GM11168 (cell line): Measurements from ENCODE around the gene TEDC2.
"Not testable (repeated sequence)": the region's sequence is repeated elsewhere in the genome, so short reads cannot be mapped to it uniquely, and the experiment has no call there.

Source experiments
- in situ Hi-C: fragments of 300-500 bp; cut with MboI; formaldehyde crosslinking; loops from one replicate; pipeline ENCODE4 v1.12.0; 2022; ENCODE audit warnings: low sequenced_read_pairs; ENCODE audit not compliant: unreplicated experiment

The TEDC2 gene

GRCh38 chr16:2435236-2435635 is 24.7 kb upstream of the TEDC2 start:
- in situ Hi-C loops, result loop anchor here (10.0 kb wide), 1 partner anchor 50 kb away; no protein-coding TSS in a partner anchor

GRCh38 chr16:2436110-2436509 is 23.8 kb upstream of the TEDC2 start:
- in situ Hi-C loops, result loop anchor here (10.0 kb wide), 1 partner anchor 49 kb away; no protein-coding TSS in a partner anchor

DNA sequence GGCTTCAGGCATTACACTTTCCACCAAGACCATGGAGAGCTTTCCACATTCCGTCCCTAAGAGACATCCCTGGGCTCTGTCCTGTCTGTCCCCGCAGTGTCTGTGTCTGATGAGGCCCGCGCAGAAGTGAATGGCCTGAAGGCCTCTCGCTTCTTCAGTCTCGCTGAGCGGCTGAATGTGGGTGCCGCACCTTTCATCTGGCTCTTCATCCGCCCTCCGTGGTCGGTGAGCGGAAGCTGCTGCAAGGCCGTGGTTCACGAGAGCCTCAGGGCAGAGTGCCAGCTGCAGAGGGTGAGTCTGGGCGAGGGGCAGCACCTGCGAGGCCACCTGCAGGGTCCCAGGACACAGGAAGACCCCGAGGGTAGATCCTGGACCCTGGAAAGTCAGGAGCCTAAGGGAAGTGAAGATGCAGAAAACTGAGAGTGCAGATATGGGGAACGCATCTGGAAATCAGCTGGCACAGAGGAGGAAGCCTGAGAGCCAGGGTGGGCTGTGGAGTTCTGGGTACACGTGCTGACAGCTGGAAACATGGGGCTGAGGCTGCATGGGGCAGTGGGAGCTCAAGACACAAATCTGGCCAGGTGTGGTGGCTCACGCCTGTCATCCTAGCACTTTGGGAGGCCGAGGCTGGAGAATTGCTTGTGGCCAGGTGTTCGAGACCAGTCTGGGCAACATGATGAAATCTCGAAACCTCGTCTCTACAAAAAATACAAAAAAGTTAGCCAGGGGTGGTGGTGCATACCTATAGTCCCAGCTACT is 22.7 kb upstream of the TEDC2 start:
- in situ Hi-C loops, result loop anchor here (10.0 kb wide), 1 partner anchor 48 kb away; no protein-coding TSS in a partner anchor

DNA sequence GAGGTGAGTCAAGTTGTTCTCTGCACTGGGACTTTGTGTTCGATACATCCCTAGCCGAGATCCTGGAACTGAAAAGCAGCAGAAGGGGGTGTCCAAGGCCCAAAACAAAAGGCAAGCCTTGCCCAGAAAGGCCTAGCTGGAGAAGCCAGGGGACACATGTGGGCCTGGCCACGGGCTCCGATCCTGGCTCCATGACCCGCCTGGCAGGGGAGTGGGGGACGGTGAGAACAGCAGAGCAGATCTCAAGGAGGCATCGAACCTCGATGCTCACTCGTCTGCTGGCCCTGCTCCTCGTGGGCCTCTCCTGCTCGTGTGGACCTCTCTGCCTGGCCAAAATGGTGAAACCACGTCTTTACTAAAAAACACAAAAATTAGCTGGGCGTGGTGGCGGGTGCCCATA is 21.8 kb upstream of the TEDC2 start:
- in situ Hi-C loops, result loop anchor here (10.0 kb wide), 1 partner anchor 47 kb away; no protein-coding TSS in a partner anchor

- in situ Hi-C loops, result loop anchor here (10.0 kb wide), 1 partner anchor 45 kb away; no protein-coding TSS in a partner anchor
These were observed 20.3 kb upstream of the TEDC2 start for GRCh38 chr16:2439598-2439997.

GRCh38 chr16:2441143-2441804 is 18.6 kb upstream of the TEDC2 start:
- in situ Hi-C loops, result not testable (repeated sequence)

- in situ Hi-C loops, result no loop called here
These were observed 16.4 kb upstream of the TEDC2 start for GRCh38 chr16:2443555-2443954.

- in situ Hi-C loops, result no loop called here
These were observed 11.9 kb upstream of the TEDC2 start for GRCh38 chr16:2447920-2448583.

DNA sequence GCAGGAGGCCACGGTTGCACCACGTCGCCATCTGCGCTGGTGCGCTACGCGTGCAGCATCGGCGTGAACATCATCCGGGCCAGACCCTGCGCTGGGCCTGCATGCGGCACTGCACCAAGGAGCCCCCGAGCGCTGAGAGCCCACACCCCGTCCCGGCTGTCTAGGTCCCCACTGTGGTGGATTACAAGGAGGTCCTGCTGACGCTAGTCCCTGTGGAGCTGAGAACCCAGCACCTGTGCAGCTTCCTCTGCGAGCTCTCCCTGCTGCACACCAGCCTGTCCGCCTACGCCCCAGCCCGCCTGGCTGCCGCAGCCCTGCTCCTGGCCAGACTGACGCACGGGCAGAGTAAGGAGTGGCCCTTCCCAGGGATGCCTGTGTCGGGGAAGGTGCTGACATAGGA is 10.8 kb upstream of the TEDC2 start:
- in situ Hi-C loops, result no loop called here

GRCh38 chr16:2450535-2450934 is 9.4 kb upstream of the TEDC2 start:
- in situ Hi-C loops, result no loop called here

DNA sequence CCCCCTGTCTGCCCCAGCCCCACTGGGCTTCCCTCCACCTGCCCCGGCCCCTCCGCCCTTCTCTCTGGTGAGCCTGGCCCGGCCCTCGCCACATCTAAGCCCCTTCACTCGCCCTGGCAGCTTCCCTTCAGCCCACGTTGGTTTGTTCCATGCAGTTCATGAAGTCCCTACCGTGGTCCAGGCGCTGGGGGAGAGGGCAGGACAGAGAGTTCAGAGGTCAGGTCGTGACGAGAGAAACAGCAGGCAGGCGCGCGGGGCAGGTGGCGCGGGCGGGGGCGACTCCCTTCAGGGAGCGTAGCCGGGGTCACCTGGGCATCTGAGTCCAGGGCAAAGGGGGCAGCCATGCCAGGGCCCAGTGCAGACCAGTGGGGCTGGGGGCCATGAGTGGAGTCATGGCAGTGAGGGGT is 8.9 kb upstream of the TEDC2 start:
- in situ Hi-C loops, result no loop called here

DNA sequence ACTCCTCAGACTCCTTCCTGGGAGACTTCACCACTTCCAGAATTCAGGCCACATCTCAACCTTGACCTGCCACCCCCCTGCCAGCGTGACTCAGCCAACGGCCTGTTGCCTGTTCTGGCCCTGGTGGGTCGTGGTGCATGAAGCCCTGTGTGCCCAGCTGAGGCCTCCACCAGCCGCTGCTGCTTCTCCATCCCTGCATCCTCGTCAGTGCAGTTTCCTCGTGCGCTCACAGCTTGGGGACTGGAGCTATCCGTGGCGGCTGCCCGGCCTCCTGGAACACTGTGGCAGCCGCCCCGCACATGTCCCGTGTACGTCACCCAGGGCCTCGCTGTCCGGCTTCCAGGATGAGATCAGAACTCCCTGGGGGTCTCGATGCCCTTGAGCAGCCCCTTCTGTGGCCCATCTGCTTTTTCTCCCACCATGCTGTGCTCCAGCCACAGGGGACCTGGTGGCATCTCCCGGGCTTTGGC is 8.0 kb upstream of the TEDC2 start:
- in situ Hi-C loops, result no loop called here

DNA sequence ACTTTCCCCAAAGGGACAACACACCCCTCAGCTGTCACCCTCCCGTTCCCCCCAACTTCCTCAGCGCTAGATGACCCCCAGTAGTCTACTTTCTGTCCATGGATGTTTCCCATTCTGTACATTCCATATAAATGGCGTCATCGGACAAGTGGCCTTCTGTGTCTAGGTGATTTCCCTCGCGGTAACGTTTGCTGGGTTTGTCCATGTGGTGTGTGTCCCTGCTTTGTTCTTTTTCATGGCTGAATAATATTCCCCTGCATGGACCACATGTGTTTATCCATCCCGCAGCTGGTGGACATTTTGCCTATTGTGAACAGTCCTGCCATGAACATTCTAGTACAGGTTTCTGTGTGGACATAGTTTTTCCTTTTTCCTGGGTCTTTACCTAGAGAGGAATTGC is 7.3 kb upstream of the TEDC2 start:
- in situ Hi-C loops, result no loop called here

GRCh38 chr16:2455081-2455845 is 4.6 kb upstream of the TEDC2 start:
- in situ Hi-C loops, result no loop called here

DNA sequence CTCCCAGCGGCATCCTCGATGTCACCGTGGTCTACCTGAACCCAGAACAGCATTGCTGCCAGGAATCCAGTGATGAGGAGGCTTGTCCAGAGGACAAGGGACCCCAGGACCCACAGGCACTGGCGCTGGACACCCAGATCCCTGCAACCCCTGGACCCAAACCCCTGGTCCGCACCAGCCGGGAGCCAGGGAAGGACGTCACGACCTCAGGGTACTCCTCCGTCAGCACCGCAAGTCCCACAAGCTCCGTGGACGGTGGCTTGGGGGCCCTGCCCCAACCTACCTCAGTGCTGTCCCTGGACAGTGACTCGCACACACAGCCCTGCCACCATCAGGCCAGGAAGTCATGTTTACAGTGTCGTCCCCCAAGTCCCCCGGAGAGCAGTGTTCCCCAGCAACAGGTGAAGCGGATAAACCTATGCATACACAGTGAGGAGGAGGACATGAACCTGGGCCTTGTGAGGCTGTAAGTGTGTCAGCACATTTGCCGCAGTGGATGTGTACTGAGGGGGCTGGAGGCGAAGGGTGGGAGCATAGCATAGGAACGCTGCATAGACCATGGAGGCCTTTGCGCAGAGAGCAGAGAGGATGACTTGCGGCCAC is 3.3 kb upstream of the TEDC2 start:
- in situ Hi-C loops, result no loop called here

DNA sequence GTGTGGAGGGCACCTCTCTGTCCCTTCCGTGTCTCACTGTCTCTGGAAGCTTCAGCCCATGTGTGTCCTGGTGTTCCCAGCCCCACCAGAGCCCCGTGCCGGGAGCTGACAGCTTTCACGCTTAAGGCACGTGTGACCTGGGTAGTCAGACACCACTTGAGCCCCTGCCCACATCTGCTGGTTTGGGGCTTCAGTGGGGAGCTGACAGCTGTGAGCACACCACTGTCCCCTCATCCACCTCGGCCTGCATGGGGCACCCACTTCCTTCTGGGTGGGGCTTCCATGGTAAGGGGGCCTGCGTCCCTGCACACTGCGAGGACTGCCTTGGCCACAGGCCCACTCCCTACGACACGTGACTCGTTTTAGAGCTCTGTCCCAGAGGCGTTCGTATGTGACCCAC is 2.6 kb upstream of the TEDC2 start:
- in situ Hi-C loops, result no loop called here

DNA sequence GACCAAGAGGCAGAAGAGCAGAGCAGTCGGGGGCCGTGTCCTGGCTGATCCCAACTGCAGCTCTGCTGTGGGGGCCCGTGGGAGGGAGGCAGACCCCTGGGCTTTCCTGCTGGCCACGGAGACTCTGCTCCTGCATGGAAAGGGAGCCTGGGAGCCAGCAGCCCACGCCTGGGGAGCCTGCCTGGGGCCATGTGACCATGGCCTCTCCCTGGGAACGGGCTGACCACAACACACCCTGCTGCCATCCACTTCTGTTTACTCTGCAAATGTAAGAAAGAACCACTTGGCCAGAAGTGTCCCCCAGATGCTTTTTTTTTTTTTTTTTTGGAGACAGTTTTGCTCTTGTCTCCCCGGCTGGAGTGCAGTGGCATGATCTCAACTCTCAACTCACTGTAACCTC is 2.0 kb upstream of the TEDC2 start:
- in situ Hi-C loops, result no loop called here

- in situ Hi-C loops, result no loop called here
These were observed 842 bp upstream of the TEDC2 start for GRCh38 chr16:2458887-2459646.

GRCh38 chr16:2460391-2460713 is 443 bp downstream of the TEDC2 start:
- in situ Hi-C loops, result no loop called here
